ENCODE data around the gene TNPO3.

Gene TNPO3

GRCh38 chr7:128919881-128920799, 134.8 kb downstream of the TNPO3 start:
- TF ChIP-seq, protein P1, sequence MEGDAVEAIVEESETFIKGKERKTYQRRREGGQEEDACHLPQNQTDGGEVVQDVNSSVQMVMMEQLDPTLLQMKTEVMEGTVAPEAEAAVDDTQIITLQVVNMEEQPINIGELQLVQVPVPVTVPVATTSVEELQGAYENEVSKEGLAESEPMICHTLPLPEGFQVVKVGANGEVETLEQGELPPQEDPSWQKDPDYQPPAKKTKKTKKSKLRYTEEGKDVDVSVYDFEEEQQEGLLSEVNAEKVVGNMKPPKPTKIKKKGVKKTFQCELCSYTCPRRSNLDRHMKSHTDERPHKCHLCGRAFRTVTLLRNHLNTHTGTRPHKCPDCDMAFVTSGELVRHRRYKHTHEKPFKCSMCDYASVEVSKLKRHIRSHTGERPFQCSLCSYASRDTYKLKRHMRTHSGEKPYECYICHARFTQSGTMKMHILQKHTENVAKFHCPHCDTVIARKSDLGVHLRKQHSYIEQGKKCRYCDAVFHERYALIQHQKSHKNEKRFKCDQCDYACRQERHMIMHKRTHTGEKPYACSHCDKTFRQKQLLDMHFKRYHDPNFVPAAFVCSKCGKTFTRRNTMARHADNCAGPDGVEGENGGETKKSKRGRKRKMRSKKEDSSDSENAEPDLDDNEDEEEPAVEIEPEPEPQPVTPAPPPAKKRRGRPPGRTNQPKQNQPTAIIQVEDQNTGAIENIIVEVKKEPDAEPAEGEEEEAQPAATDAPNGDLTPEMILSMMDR (IDR thresholded peaks at IDR 0.05; ENCODE audit: borderline replicate concordance, control extremely low read depth, extremely low read depth, insufficient read depth, missing control alignments): no peak
- peak; percentile 9 for DNase-seq (ENCODE audit: low spot score)
- in situ Hi-C loops (cut with MboI; ENCODE audit: low sequenced_read_pairs, unreplicated experiment): loop anchor here (25.0 kb wide), 1 partner anchor 167 kb away; no protein-coding TSS in a partner anchor

DNA sequence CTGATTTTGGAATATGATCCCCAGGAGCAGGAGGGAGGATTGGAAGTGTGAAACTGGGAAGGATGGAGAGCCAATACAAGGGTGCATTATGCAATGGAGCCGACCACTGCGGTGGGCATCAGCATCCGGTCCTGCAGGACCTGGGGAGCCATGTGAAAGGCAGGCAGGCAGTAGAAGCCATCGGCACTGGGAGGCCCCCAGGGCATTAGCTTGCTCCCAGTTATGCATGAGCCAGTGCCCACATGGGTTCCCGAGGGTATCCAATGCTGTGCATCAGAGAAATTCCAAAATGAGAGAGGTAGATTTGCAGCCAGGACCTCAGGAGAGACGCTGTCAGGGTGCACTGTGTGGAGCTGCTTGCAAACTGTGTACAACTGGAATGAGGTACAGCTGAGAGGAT, 135.7 kb downstream of the TNPO3 start:
- in situ Hi-C loops (cut with MboI; ENCODE audit: low sequenced_read_pairs, unreplicated experiment): loop anchor here (25.0 kb wide), 1 partner anchor 168 kb away; no protein-coding TSS in a partner anchor

DNA sequence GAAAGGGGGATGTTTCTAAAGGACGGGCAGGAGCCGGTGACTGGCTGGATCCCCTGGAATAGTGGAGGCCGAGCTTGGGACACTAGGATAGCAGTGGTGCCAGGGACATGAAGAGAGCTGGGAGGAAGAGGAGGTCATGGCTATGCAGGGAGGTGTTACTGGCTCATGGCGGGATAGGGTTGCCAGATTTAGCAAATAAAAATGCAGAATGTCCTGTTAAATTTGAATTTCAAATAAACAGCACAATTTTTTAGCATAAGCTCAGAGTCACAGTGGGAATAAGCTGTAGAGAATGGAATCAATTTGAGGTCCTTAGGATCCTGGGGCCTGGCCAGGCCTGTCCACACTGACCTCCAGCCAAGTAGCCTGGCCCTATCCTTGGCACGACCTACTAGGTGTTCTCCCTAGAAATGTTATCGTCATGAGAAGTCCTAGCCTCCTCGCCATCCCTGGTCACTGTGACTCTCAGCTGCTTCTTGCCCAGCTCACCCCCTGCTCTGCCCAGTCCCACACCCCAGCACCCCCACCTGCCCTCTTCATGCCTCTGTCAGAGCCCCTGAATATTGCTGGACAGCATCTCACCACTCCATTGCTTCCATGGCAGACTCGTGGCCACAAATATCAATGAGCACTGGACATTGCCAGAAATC, 136.8 kb downstream of the TNPO3 start:
- TF ChIP-seq, protein P1 (IDR thresholded peaks at IDR 0.05; ENCODE audit: borderline replicate concordance, control extremely low read depth, extremely low read depth, insufficient read depth, missing control alignments): no peak
- peak; percentile 2 for DNase-seq (ENCODE audit: low spot score)
- in situ Hi-C loops (cut with MboI; ENCODE audit: low sequenced_read_pairs, unreplicated experiment): loop anchor here (25.0 kb wide), 1 partner anchor 169 kb away; no protein-coding TSS in a partner anchor

More for the DNA sequence above, 135.7 kb downstream of the TNPO3 start:
- TF ChIP-seq, protein P1 (IDR thresholded peaks at IDR 0.05; ENCODE audit: borderline replicate concordance, control extremely low read depth, extremely low read depth, insufficient read depth, missing control alignments): no peak
- DNase-seq (ENCODE audit: low spot score): peak; percentile 10

- in situ Hi-C loops (cut with MboI; ENCODE audit: low sequenced_read_pairs, unreplicated experiment): loop anchor here (25.0 kb wide), 1 partner anchor 170 kb away; no protein-coding TSS in a partner anchor
- TF ChIP-seq, protein P1 (IDR thresholded peaks at IDR 0.05; ENCODE audit: borderline replicate concordance, control extremely low read depth, extremely low read depth, insufficient read depth, missing control alignments): no peak
- DNase-seq (ENCODE audit: low spot score): no peak
Observed at GRCh38 chr7:128917122-128917521, 137.8 kb downstream of the TNPO3 start.

DNA sequence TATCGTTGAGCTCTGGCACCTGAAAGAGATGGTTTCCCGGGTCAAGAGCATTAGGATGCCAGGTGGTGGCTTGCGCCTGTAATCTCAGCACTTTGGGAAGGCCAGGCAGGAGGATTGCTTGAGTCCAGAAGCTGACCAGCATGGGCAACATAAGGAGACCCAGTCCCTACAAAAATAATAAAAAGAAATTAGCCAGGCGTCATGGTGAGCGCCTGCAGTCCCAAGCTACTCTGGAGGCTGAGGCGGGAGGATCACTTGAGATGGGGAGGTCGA, 138.3 kb downstream of the TNPO3 start:
- no peak for DNase-seq (ENCODE audit: low spot score)
- TF ChIP-seq, protein P1 (IDR thresholded peaks at IDR 0.05; ENCODE audit: borderline replicate concordance, control extremely low read depth, extremely low read depth, insufficient read depth, missing control alignments): no peak
- in situ Hi-C loops (cut with MboI; ENCODE audit: low sequenced_read_pairs, unreplicated experiment): loop anchor here (25.0 kb wide), 1 partner anchor 171 kb away; no protein-coding TSS in a partner anchor

- DNase-seq (ENCODE audit: low spot score): peak; percentile 16
- TF ChIP-seq, protein P1 (IDR thresholded peaks at IDR 0.05; ENCODE audit: borderline replicate concordance, control extremely low read depth, extremely low read depth, insufficient read depth, missing control alignments): no peak
- in situ Hi-C loops (cut with MboI; ENCODE audit: low sequenced_read_pairs, unreplicated experiment): loop anchor here (25.0 kb wide), 1 partner anchor 171 kb away; no protein-coding TSS in a partner anchor
Observed at GRCh38 chr7:128915841-128916642, 138.9 kb downstream of the TNPO3 start.

Data from GM13976 (cell line).